ENCODE measurements around the gene C18orf63.

Gene C18orf63

GRCh38 chr18:74334242-74334893 lies 18.7 kb downstream of the C18orf63 start:
- no peak for DNase-seq (ENCODE audit: low read depth in 2 of 2)
- TF ChIP-seq CTCF (IDR thresholded peaks at IDR 0.05; ENCODE audit: low read depth, low read length) = no peak
- no peak overlapping the region for H3K4me3 ChIP-seq (replicated peaks in 1 of 2; ENCODE audit: low read depth in 2 of 2, low read length in 2 of 2)

GRCh38 chr18:74336656-74337055 lies 21.0 kb downstream of the C18orf63 start:
- H3K4me3 ChIP-seq (replicated peaks in 1 of 2; ENCODE audit: low read depth in 2 of 2, low read length in 2 of 2) = no peak overlapping the region
- TF ChIP-seq CTCF (IDR thresholded peaks at IDR 0.05; ENCODE audit: low read depth, low read length) = no peak
- no peak for DNase-seq (ENCODE audit: low read depth in 2 of 2)

GRCh38 chr18:74337155-74337911 lies 21.7 kb downstream of the C18orf63 start:
- TF ChIP-seq CTCF (IDR thresholded peaks at IDR 0.05; ENCODE audit: low read depth, low read length) = no peak
- no peak overlapping the region for H3K4me3 ChIP-seq (replicated peaks in 1 of 2; ENCODE audit: low read depth in 2 of 2, low read length in 2 of 2)
- DNase-seq (ENCODE audit: low read depth in 2 of 2) = no peak

GRCh38 chr18:74337912-74338309 lies 22.3 kb downstream of the C18orf63 start:
- no peak overlapping the region for H3K4me3 ChIP-seq (replicated peaks in 1 of 2; ENCODE audit: low read depth in 2 of 2, low read length in 2 of 2)
- no peak for TF ChIP-seq CTCF (IDR thresholded peaks at IDR 0.05; ENCODE audit: low read depth, low read length)
- DNase-seq (ENCODE audit: low read depth in 2 of 2) = peak in 1 of 2 donors; percentile 44

GRCh38 chr18:74342416-74343043 lies 26.9 kb downstream of the C18orf63 start:
- TF ChIP-seq CTCF (IDR thresholded peaks at IDR 0.05; ENCODE audit: low read depth, low read length) = peak; percentile 58
- no peak overlapping the region for H3K4me3 ChIP-seq (replicated peaks in 1 of 2; ENCODE audit: low read depth in 2 of 2, low read length in 2 of 2)
- peak; percentile 85 to 88 for DNase-seq (ENCODE audit: low read depth in 2 of 2)

GRCh38 chr18:74346206-74346605 lies 30.6 kb downstream of the C18orf63 start:
- no peak for DNase-seq (ENCODE audit: low read depth in 2 of 2)
- TF ChIP-seq CTCF (IDR thresholded peaks at IDR 0.05; ENCODE audit: low read depth, low read length) = no peak
- H3K4me3 ChIP-seq (replicated peaks in 1 of 2; ENCODE audit: low read depth in 2 of 2, low read length in 2 of 2) = no peak overlapping the region

Measured in cardiac fibroblast (primary cell).